HepG2 (cell line): ENCODE measurements around the gene FKBP1C. TPM values are rescaled to one million over a fixed set of nuclear protein-coding genes. Genes with fewer than 3 reads are reported as not detected.

Experiments
- CREM ChIP-seq, 2 experiments: sonication (generic) in 1 of 2; formaldehyde crosslinking in 1 of 2; IDR thresholded peaks; 2 replicates each; pipeline versions ENCODE4 v1.4.0 to v1.6.1; 2016 to 2020; ENCODE audit warnings: antibody characterized with exemption in 1 of 2, mild to moderate bottlenecking in 1 of 2, missing genetic modification reagents in 1 of 2
- KDM3A ChIP-seq: IDR thresholded peaks from 2 replicates; pipeline ENCODE4 v1.6.1; 2018; ENCODE audit warnings: low read depth, missing compliant biosample characterization
- KLF6 ChIP-seq: IDR thresholded peaks from 2 replicates; pipeline ENCODE4 v1.8.0; 2016; ENCODE audit warnings: missing biosample characterization, missing genetic modification reagents
- MAFK ChIP-seq, 2 experiments: IDR thresholded peaks in 1 of 2; conservative IDR thresholded peaks in 1 of 2; 2 replicates each; pipeline ENCODE4 v1.6.1; 2011; ENCODE audit warnings: improper control_type of control experiment in 2 of 2, low read length in 2 of 2
- MED8 ChIP-seq: sonication (generic); formaldehyde crosslinking; IDR thresholded peaks from 2 replicates; pipeline ENCODE4 v1.8.1; 2023; ENCODE audit warnings: mild to moderate bottlenecking, missing genetic modification reagents; ENCODE audit not compliant: insufficient replicate concordance
- MTA1 ChIP-seq: sonication (generic); formaldehyde crosslinking; IDR thresholded peaks from 2 replicates; pipeline ENCODE4 v1.4.0; 2020; ENCODE audit warnings: missing genetic modification reagents, mild to moderate bottlenecking, borderline replicate concordance
- NR2F1 ChIP-seq, 2 experiments: fragments of 450-650 bp in 1 of 2; formaldehyde crosslinking in 1 of 2; IDR thresholded peaks; 2 replicates each; pipeline versions ENCODE4 v1.5.0 to v1.6.1; 2016 to 2020; ENCODE audit warnings: mild to moderate bottlenecking in 1 of 2, missing compliant biosample characterization in 1 of 2, missing genetic modification reagents in 1 of 2, moderate library complexity in 1 of 2
- SP1 ChIP-seq, 2 experiments: fragments of 450-650 bp in 1 of 2; sonication (generic) in 1 of 2; formaldehyde crosslinking in 1 of 2; IDR thresholded peaks; 2 replicates each; pipeline versions ENCODE4 v1.4.0 to v1.6.1; 2016 to 2020; ENCODE audit warnings: missing genetic modification reagents in 1 of 2
- TCF7 ChIP-seq: sonication (generic); IDR thresholded peaks from 2 replicates; pipeline ENCODE4 v1.6.1; 2016; ENCODE audit warnings: antibody characterized with exemption, low read depth
- ZC3H13 ChIP-seq: sonication (generic); formaldehyde crosslinking; IDR thresholded peaks from 2 replicates; pipeline ENCODE4 v1.8.1; 2023; ENCODE audit warnings: mild to moderate bottlenecking, missing genetic modification reagents, moderate library complexity
- ZNF143 ChIP-seq: sonication (generic); formaldehyde crosslinking; IDR thresholded peaks from 2 replicates; pipeline ENCODE4 v1.4.0; 2020; ENCODE audit warnings: missing genetic modification reagents
- ZNF30 ChIP-seq: sonication (generic); formaldehyde crosslinking; IDR thresholded peaks from 2 replicates; pipeline ENCODE4 v1.5.0; 2020; ENCODE audit warnings: mild to moderate bottlenecking, missing genetic modification reagents
- ZNF550 ChIP-seq: sonication (generic); formaldehyde crosslinking; IDR thresholded peaks from 2 replicates; pipeline ENCODE4 v1.4.0; 2020; ENCODE audit warnings: mild to moderate bottlenecking, missing genetic modification reagents, borderline replicate concordance
- ZNF556 ChIP-seq: sonication (generic); formaldehyde crosslinking; IDR thresholded peaks from 2 replicates; pipeline ENCODE4 v1.4.0; 2020; ENCODE audit warnings: mild to moderate bottlenecking, missing genetic modification reagents, borderline replicate concordance
- ZNF660 ChIP-seq: sonication (generic); formaldehyde crosslinking; IDR thresholded peaks from 2 replicates; pipeline ENCODE4 v1.5.1; 2020; ENCODE audit warnings: mild to moderate bottlenecking, low read depth, missing genetic modification reagents, borderline replicate concordance
- ZNF674 ChIP-seq: sonication (generic); formaldehyde crosslinking; IDR thresholded peaks from 2 replicates; pipeline ENCODE4 v1.5.0; 2020; ENCODE audit warnings: low read depth, mild to moderate bottlenecking, missing genetic modification reagents
- ZSCAN20 ChIP-seq: sonication (generic); formaldehyde crosslinking; IDR thresholded peaks from 2 replicates; pipeline ENCODE4 v1.4.0; 2020; ENCODE audit warnings: missing genetic modification reagents, mild to moderate bottlenecking, borderline replicate concordance
- polyA plus RNA-seq, 8 experiments: library from polyadenylated mRNA; depleted of rRNA in 3 of 8; stranded (reverse) in 7 of 8; unstranded in 1 of 8; fragments of >200 nt; fragmentation: Illumina TruSeq in 4 of 8; extraction: Trizol in 4 of 8; gene quantifications; 2 replicates each; pipeline versions ENCODE4 v1.2.1 to v1.2.3, GENCODE V29; 2011 to 2016; ENCODE audit warnings: low read depth in 4 of 8, missing spikeins in 1 of 8, mixed read lengths in 1 of 8; ENCODE audit not compliant: insufficient read depth in 1 of 8
- total RNA-seq, 5 experiments: library from RNA; depleted of rRNA; stranded (reverse); fragments of >200 nt; fragmentation: Illumina TruSeq; extraction: Trizol; gene quantifications; 2 replicates each; pipeline ENCODE4 v1.2.3, GENCODE V29; 2016; ENCODE audit warnings: low read depth in 1 of 5
- TF ChIP-seq, protein P1 (sequence below): sonication (generic); formaldehyde crosslinking; IDR thresholded peaks from 2 replicates; pipeline ENCODE4 v1.4.0; 2020; ENCODE audit warnings: mild to moderate bottlenecking, low read depth, missing genetic modification reagents
- TF ChIP-seq, protein P2 (sequence below): sonication (generic); formaldehyde crosslinking; conservative IDR thresholded peaks from 2 replicates; pipeline ENCODE4 v1.4.0; 2020; ENCODE audit warnings: mild to moderate bottlenecking, missing genetic modification reagents, moderate library complexity
- TF ChIP-seq, protein P3 (sequence below): sonication (generic); formaldehyde crosslinking; IDR thresholded peaks from 2 replicates; pipeline ENCODE4 v1.4.0; 2020; ENCODE audit warnings: missing genetic modification reagents, mild to moderate bottlenecking, borderline replicate concordance
- TF ChIP-seq, protein P4 (sequence below): sonication (generic); formaldehyde crosslinking; IDR thresholded peaks from 2 replicates; pipeline ENCODE4 v1.8.1; 2022; ENCODE audit warnings: low read depth, mild to moderate bottlenecking, missing genetic modification reagents

FKBP1C gene
- total and polyA plus RNA-seq, 2 of the 13 experiments (the other 11 are each of a cell fraction or from before 2014, with no cell fraction given): 0.64 to 3.2 TPM

DNA sequence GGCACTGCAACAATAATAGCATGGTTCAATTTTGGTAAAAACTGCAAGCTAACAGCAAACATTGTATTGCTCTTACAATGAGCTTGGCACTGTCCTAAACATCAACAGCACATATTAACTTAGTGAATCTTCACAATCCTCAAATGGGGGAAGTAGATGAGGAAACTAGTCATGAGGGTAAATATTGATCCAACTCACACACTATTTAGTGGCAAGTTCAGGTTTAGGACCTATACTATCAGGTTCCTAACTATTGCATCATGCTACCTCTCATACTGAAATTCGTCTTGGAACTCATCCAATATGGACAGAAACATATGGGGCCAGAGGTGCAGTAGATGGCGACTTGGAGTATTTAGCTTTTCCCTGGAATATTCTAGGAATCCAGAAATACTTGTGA, 34.2 kb downstream of the FKBP1C start (continued):
- TF ChIP-seq, protein P1, sequence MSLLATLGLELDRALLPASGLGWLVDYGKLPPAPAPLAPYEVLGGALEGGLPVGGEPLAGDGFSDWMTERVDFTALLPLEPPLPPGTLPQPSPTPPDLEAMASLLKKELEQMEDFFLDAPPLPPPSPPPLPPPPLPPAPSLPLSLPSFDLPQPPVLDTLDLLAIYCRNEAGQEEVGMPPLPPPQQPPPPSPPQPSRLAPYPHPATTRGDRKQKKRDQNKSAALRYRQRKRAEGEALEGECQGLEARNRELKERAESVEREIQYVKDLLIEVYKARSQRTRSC (CRISPR knock-in tag): no peak
- TF ChIP-seq CREM (IDR thresholded peaks at IDR 0.05): no peak
- no peak for TF ChIP-seq CREM (CRISPR knock-in tag; IDR thresholded peaks at IDR 0.05)
- no peak for TF ChIP-seq ZNF660 (CRISPR knock-in tag)
- no peak for TF ChIP-seq MTA1
- no peak for TF ChIP-seq NR2F1 (CRISPR knock-in tag; IDR thresholded peaks at IDR 0.05)
- TF ChIP-seq ZNF143 (CRISPR knock-in tag): no peak
- TF ChIP-seq ZNF674 (CRISPR knock-in tag): no peak
- TF ChIP-seq ZNF30 (CRISPR knock-in tag): no peak
- no peak for TF ChIP-seq MED8 (CRISPR knock-in tag)
- TF ChIP-seq KLF6 (CRISPR knock-in tag): no peak
- no peak for TF ChIP-seq KDM3A (CRISPR knock-in tag)
- TF ChIP-seq, protein P2, sequence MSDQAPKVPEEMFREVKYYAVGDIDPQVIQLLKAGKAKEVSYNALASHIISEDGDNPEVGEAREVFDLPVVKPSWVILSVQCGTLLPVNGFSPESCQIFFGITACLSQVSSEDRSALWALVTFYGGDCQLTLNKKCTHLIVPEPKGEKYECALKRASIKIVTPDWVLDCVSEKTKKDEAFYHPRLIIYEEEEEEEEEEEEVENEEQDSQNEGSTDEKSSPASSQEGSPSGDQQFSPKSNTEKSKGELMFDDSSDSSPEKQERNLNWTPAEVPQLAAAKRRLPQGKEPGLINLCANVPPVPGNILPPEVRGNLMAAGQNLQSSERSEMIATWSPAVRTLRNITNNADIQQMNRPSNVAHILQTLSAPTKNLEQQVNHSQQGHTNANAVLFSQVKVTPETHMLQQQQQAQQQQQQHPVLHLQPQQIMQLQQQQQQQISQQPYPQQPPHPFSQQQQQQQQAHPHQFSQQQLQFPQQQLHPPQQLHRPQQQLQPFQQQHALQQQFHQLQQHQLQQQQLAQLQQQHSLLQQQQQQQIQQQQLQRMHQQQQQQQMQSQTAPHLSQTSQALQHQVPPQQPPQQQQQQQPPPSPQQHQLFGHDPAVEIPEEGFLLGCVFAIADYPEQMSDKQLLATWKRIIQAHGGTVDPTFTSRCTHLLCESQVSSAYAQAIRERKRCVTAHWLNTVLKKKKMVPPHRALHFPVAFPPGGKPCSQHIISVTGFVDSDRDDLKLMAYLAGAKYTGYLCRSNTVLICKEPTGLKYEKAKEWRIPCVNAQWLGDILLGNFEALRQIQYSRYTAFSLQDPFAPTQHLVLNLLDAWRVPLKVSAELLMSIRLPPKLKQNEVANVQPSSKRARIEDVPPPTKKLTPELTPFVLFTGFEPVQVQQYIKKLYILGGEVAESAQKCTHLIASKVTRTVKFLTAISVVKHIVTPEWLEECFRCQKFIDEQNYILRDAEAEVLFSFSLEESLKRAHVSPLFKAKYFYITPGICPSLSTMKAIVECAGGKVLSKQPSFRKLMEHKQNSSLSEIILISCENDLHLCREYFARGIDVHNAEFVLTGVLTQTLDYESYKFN (CRISPR knock-in tag): peak; percentile 23; the same call in 1 of the 2 replicates
- no peak for TF ChIP-seq MAFK (conservative IDR thresholded peaks at IDR 0.05 in 1 of 2, IDR thresholded peaks at IDR 0.05 in 1 of 2; ENCODE audit: low read length in 2 of 2)
- no peak for TF ChIP-seq ZNF556
- no peak for TF ChIP-seq ZC3H13 (CRISPR knock-in tag)
- TF ChIP-seq, protein P3, sequence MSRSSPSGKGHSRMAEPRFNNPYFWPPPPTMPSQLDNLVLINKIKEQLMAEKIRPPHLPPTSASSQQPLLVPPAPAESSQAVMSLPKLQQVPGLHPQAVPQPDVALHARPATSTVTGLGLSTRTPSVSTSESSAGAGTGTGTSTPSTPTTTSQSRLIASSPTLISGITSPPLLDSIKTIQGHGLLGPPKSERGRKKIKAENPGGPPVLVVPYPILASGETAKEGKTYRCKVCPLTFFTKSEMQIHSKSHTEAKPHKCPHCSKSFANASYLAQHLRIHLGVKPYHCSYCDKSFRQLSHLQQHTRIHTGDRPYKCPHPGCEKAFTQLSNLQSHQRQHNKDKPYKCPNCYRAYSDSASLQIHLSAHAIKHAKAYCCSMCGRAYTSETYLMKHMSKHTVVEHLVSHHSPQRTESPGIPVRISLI (CRISPR knock-in tag): no peak
- no peak for TF ChIP-seq TCF7
- TF ChIP-seq, protein P4, sequence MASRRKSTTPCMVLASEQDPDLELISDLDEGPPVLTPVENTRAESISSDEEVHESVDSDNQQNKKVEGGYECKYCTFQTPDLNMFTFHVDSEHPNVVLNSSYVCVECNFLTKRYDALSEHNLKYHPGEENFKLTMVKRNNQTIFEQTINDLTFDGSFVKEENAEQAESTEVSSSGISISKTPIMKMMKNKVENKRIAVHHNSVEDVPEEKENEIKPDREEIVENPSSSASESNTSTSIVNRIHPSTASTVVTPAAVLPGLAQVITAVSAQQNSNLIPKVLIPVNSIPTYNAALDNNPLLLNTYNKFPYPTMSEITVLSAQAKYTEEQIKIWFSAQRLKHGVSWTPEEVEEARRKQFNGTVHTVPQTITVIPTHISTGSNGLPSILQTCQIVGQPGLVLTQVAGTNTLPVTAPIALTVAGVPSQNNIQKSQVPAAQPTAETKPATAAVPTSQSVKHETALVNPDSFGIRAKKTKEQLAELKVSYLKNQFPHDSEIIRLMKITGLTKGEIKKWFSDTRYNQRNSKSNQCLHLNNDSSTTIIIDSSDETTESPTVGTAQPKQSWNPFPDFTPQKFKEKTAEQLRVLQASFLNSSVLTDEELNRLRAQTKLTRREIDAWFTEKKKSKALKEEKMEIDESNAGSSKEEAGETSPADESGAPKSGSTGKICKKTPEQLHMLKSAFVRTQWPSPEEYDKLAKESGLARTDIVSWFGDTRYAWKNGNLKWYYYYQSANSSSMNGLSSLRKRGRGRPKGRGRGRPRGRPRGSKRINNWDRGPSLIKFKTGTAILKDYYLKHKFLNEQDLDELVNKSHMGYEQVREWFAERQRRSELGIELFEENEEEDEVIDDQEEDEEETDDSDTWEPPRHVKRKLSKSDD (CRISPR knock-in tag): no peak
- no peak for TF ChIP-seq SP1 (IDR thresholded peaks at IDR 0.05)
- no peak for TF ChIP-seq SP1 (CRISPR knock-in tag; IDR thresholded peaks at IDR 0.05)
- TF ChIP-seq ZNF550 (CRISPR knock-in tag): no peak
- TF ChIP-seq ZSCAN20 (CRISPR knock-in tag): no peak
